Right renal cortex interstitium (tissue), 3 donors: Measurements from ENCODE around the gene SLC12A9. TPM values are rescaled to one million over a fixed set of nuclear protein-coding genes. Genes with fewer than 3 reads are reported as not detected.

Source experiments
- polyA plus RNA-seq, 3 donors: library from polyadenylated mRNA; unstranded; fragments of 120-200 nt; gene quantifications; one replicate each; pipeline ENCODE4 v1.2.1, GENCODE V29; 2013; ENCODE audit not compliant: insufficient read length in 3 of 3

The SLC12A9 gene
- polyA plus RNA-seq, 3 donors: 17.2 to 19.8 (median 17.6) TPM

Other genes with a start within 250 kb of the SLC12A9 start
- 10 to 100 TPM; 21.6 to 24.0 (median 23.8) TPM for gene MOSPD3, start 240.2 kb upstream of the SLC12A9 start, polyA plus RNA-seq
- under 1 TPM; 0.43 to 0.79 (median 0.78) TPM for gene TFR2, start 211.2 kb upstream of the SLC12A9 start, polyA plus RNA-seq
- gene ACTL6B, start 196.3 kb upstream of the SLC12A9 start, polyA plus RNA-seq: not detected
- gene GNB2, start 179.0 kb upstream of the SLC12A9 start, polyA plus RNA-seq: 100 to 1,000 TPM; 164 to 210 (median 185) TPM
- 10 to 100 TPM; 27.1 to 30.1 (median 27.1) TPM for gene GIGYF1, start 158.5 kb upstream of the SLC12A9 start, polyA plus RNA-seq
- gene POP7, start 146.6 kb upstream of the SLC12A9 start, polyA plus RNA-seq: 10 to 100 TPM; 22.5 to 25.9 (median 23.3) TPM
- gene EPO, start 132.2 kb upstream of the SLC12A9 start, polyA plus RNA-seq: under 1 TPM in 2 of 3 donors, not detected in 1; 0.10 to 0.11 TPM
- under 1 TPM in 1 of 3 donors, not detected in 2; 0.03 TPM for gene ZAN, start 119.1 kb upstream of the SLC12A9 start, polyA plus RNA-seq
- 100 to 1,000 TPM in 1 of 3 donors, 10 to 100 TPM in 2; 77.9 to 101 (median 81.5) TPM for gene EPHB4, start 25.2 kb upstream of the SLC12A9 start, polyA plus RNA-seq
- gene TRIP6, start 14.7 kb downstream of the SLC12A9 start, polyA plus RNA-seq: 10 to 100 TPM; 63.9 to 74.3 (median 64.5) TPM
- 100 to 1,000 TPM; 136 to 156 (median 154) TPM for gene SRRT, start 22.4 kb downstream of the SLC12A9 start, polyA plus RNA-seq
- 1 to 10 TPM in 2 of 3 donors, under 1 TPM in 1; 0.96 to 2.3 (median 1.9) TPM for gene UFSP1, start 37.0 kb downstream of the SLC12A9 start, polyA plus RNA-seq
- 1 to 10 TPM; 3.2 to 3.7 (median 3.2) TPM for gene ACHE, start 43.2 kb downstream of the SLC12A9 start, polyA plus RNA-seq
- under 1 TPM; 0.25 to 0.71 (median 0.43) TPM for gene MUC3A, start 96.8 kb downstream of the SLC12A9 start, polyA plus RNA-seq
- under 1 TPM in 1 of 3 donors, not detected in 2; 0.42 TPM for gene MUC12, start 116.9 kb downstream of the SLC12A9 start, polyA plus RNA-seq
- gene MUC17, start 167.4 kb downstream of the SLC12A9 start, polyA plus RNA-seq: not detected
- gene TRIM56, start 232.8 kb downstream of the SLC12A9 start, polyA plus RNA-seq: 10 to 100 TPM; 15.5 to 16.3 (median 16.2) TPM